Stimulated activated naive CD8-positive, alpha-beta T cell treated with anti-CD3 and anti-CD28 coated beads, Interleukin-15, Interleukin-2, amounts not matched to agents 100 ng/mL and 50 ng/mL, for 24 hours (primary cell): ENCODE measurements around the gene CCDC12.

Experiments used
- H3K27ac Mint-ChIP-seq: one replicate; pipeline ENCODE4 v1.8.0; 2021; ENCODE audit warnings: mild to moderate bottlenecking, mixed read lengths
- H3K27me3 Mint-ChIP-seq: one replicate; pipeline ENCODE4 v1.8.0; 2021; ENCODE audit warnings: mixed read lengths
- H3K36me3 Mint-ChIP-seq: one replicate; pipeline ENCODE4 v1.8.0; 2021; ENCODE audit warnings: low read depth, mixed read lengths
- H3K4me1 Mint-ChIP-seq: one replicate; pipeline ENCODE4 v1.8.0; 2021; ENCODE audit warnings: low read depth, mixed read lengths
- H3K4me3 Mint-ChIP-seq: one replicate; pipeline ENCODE4 v1.8.0; 2021; ENCODE audit warnings: mild to moderate bottlenecking, mixed read lengths
- H3K9me3 Mint-ChIP-seq: one replicate; pipeline ENCODE4 v1.8.0; 2021; ENCODE audit warnings: mixed read lengths

Gene CCDC12

DNA sequence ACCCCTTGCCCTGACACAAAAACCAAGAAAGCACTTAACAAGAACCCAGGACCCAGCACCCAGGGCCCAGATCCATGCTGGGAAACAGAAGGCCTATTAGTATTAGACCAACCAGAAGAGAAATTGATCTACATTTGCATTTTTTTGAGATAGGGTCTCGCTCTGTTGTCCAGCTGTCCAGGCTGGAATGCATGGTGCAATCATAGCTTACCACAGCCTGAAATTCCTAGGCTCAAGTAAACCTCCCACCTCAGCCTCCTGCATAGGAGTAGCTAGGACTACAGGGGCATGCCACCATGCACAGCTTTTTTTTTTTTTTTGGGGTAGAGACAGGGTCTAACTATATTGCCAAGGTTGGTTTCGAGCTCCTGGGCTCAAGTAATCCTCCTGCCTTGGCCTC is 26.4 kb downstream of the CCDC12 start:
- Mint-ChIP-seq H3K9me3 (no peaks in the 10 kb centered on the region), H3K27ac (no peak overlapping the region)

DNA sequence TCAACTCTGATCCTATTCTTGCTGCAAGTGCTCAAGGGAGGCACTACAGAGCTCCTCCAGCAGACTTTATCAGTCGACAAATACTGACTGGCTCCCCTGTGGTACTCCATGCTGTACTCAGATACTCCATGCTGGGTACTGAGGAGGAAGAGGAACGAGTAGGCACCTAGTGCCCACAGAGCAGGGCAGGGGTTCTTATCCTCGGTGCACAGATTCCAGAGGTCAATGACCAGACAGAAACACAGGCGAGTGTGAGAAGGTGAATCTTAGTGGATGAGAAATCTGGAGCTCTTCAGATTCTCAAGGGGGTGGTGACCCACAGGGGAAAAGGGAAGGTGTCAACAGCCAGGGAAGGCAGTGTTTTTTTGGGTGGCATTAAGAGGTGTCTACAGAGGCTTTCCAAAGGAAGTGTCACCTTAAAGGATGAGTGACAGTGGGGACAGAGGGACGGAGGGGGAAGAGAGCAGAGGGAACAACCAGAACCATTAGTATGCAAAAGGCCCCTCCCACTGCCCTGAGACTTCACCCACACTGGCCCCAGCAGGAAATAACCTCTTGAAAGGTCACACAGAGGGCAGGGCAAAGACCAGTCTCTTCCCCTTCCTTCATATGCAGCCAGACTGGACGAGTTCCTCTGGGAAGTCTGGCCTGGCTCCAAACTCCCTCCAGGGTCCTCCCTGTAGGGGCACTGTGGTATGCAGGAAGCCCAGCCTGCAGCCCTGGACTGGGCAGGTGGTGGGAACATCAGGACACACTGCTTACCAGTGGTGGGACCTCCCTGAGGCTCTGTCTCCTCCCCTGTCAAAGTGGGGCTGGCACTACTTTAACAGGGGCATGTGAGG is 27.5 kb downstream of the CCDC12 start:
- peak overlapping the region; percentile 65 for H3K4me3 Mint-ChIP-seq
- H3K27me3 Mint-ChIP-seq, result no peaks in the 10 kb centered on the region
- peaks cover 96% of the 10 kb centered on the region for H3K4me1 Mint-ChIP-seq
- H3K9me3 Mint-ChIP-seq, result no peaks in the 10 kb centered on the region
- peaks cover 48% of the 10 kb centered on the region for H3K36me3 Mint-ChIP-seq
- H3K27ac Mint-ChIP-seq, result peak overlapping the region; percentile 92

More for the DNA sequence above, 26.4 kb downstream of the CCDC12 start:
- H3K36me3 Mint-ChIP-seq, result peaks cover 57% of the 10 kb centered on the region
- H3K27me3 Mint-ChIP-seq, result no peaks in the 10 kb centered on the region
- H3K4me3 Mint-ChIP-seq, result no peak overlapping the region
- H3K4me1 Mint-ChIP-seq, result peaks cover 97% of the 10 kb centered on the region

DNA sequence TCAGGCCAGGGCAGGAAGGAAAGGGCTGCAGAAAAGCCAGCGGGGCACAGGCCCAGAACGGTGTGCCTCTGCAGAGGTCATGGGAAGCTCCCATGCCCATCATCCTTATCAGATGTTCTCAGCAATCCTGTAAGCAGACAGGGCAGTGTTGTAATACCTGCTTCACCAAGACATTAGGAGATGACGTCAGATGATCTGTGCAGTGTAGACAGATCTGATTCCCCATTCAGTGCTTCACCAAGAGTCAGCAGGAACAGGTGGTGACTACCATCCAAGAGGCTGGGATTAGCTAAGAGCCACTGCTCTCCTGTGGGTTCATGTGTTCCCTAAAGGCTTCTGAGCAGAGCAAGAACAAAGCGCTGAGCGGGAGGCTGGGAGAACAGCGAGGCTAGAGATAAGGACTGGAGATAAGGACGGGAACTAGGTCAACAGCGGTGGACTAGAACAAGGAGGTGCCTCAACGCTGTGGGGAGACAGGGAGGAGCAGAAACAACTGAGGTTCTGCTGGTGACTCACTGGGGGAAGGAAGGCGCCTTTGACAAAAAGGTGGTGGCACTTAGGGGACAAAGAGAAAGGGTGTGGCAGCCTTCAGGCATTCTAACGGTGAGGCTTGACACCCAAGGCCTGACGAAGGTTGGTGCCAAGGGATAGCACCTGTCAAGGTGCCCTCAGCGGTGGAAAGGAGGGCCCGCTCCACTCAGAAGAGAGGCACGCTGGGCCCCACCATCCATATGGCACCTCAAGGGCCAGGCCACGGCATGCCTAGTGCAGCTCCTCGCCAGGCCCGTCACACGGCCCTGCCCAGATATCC is 28.4 kb downstream of the CCDC12 start:
- H3K9me3 Mint-ChIP-seq, result no peaks in the 10 kb centered on the region
- peak overlapping the region; percentile 92 for H3K27ac Mint-ChIP-seq
- peaks cover 92% of the 10 kb centered on the region for H3K4me1 Mint-ChIP-seq
- H3K36me3 Mint-ChIP-seq, result peaks cover 48% of the 10 kb centered on the region
- no peaks in the 10 kb centered on the region for H3K27me3 Mint-ChIP-seq
- H3K4me3 Mint-ChIP-seq, result peak overlapping the region; percentile 65

DNA sequence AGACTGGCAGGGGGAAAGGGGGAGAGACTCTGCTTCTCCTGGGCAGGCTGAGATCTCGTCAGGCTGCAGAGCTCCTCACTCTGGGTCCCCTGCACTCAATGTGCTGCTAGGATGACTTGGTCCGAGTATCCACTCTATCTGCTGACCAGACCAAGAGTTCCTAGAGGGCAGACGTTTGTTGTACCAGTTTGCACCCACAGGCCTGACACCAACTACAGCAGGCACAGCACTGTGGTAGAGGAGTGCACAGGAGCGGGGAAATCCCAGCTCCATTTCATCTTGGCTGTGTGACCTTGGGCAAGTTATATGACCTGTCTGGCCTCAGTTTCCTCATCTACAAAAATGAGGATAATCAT is 29.0 kb downstream of the CCDC12 start:
- peaks cover 88% of the 10 kb centered on the region for H3K4me1 Mint-ChIP-seq

DNA sequence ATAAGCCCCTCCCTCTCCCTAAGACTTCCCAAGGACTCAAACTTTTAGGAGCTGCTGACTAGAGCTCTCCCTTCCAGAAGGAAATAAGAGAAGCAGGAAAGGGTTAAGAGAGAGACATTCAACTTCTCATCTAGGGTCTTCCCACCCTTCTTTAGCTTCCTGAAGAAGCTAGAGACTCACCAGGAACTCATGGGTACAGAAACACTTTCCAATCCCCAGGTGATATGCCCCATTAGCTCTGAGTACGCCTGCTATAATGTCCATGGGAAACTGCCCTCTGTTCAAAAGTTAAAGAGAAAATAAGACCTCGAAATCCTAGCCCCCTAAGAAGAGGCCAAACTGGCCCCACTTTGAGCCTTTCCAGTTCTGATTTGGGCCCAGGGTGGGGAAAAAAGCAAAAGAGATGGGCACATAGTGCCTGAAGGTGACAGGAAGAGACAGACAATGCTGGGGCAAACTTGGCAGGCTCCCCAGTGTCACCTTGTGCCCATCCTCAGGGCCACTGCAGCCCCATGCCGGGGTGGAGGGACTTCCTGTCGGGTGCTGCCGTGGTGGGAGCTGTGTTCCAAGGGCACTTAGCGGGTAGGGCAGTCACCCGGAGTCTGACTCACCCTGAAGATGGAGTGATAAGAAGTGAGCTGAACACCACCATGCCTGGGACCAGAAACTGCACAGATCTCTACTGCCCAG is 29.5 kb downstream of the CCDC12 start:
- Mint-ChIP-seq H3K27me3 (no peaks in the 10 kb centered on the region), H3K36me3 (peaks cover 44% of the 10 kb centered on the region), H3K4me3 (peak overlapping the region; percentile 65), H3K9me3 (no peaks in the 10 kb centered on the region), H3K4me1 (peaks cover 88% of the 10 kb centered on the region), H3K27ac (peak overlapping the region; percentile 92)

More for the DNA sequence above, 29.0 kb downstream of the CCDC12 start:
- Mint-ChIP-seq H3K36me3 (peaks cover 44% of the 10 kb centered on the region), H3K27ac (peak overlapping the region; percentile 92), H3K9me3 (no peaks in the 10 kb centered on the region), H3K27me3 (no peaks in the 10 kb centered on the region), H3K4me3 (peak overlapping the region; percentile 65)

DNA sequence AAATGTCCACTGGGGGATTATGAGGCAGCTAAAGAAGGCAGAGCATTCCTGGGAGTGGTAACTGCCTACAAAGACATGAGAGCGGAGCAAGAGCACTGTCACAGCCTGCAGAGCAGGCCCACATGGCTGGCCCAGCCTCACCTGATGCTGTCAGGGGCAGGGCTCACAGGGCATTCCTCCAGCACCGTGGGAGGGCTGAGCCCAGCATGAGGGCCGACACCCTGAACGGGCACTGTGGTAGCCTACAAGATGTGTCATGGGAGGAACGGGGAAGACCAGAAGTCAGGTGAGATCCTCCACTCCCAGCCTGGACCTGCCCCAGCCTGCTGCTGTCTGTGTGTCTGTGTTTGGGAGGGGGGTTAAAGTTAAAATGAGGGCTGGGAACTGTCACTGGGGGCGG is 30.1 kb downstream of the CCDC12 start:
- H3K9me3 Mint-ChIP-seq, result no peaks in the 10 kb centered on the region
- no peaks in the 10 kb centered on the region for H3K27me3 Mint-ChIP-seq
- no peak overlapping the region for H3K4me3 Mint-ChIP-seq
- peak overlapping the region; percentile 38 for H3K27ac Mint-ChIP-seq
- peaks cover 84% of the 10 kb centered on the region for H3K4me1 Mint-ChIP-seq
- peaks cover 41% of the 10 kb centered on the region for H3K36me3 Mint-ChIP-seq

DNA sequence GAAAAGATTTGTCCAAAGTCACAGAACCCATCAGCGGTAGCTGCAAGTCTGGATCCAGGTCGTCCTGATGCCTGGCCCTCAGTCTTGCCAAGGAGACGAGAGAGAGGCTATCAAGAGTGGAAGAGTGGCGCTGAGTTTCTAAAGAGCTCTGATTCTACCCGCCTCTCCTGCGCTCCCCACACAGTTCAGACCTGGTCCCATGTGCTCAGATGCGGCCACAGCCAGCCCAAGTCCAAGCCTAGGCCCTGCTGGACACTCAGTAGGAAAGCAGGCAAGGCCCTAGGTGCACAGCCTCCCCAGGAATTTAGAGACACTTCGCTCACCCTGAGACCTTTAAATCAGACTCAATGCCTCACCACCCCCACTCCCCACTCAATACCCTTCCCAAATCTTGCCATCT is 32.4 kb downstream of the CCDC12 start:
- peaks cover 80% of the 10 kb centered on the region for H3K4me1 Mint-ChIP-seq
- peaks cover 48% of the 10 kb centered on the region for H3K36me3 Mint-ChIP-seq
- H3K27me3 Mint-ChIP-seq, result no peaks in the 10 kb centered on the region
- peak overlapping the region; percentile 71 for H3K27ac Mint-ChIP-seq
- no peaks in the 10 kb centered on the region for H3K9me3 Mint-ChIP-seq
- H3K4me3 Mint-ChIP-seq, result no peak overlapping the region

DNA sequence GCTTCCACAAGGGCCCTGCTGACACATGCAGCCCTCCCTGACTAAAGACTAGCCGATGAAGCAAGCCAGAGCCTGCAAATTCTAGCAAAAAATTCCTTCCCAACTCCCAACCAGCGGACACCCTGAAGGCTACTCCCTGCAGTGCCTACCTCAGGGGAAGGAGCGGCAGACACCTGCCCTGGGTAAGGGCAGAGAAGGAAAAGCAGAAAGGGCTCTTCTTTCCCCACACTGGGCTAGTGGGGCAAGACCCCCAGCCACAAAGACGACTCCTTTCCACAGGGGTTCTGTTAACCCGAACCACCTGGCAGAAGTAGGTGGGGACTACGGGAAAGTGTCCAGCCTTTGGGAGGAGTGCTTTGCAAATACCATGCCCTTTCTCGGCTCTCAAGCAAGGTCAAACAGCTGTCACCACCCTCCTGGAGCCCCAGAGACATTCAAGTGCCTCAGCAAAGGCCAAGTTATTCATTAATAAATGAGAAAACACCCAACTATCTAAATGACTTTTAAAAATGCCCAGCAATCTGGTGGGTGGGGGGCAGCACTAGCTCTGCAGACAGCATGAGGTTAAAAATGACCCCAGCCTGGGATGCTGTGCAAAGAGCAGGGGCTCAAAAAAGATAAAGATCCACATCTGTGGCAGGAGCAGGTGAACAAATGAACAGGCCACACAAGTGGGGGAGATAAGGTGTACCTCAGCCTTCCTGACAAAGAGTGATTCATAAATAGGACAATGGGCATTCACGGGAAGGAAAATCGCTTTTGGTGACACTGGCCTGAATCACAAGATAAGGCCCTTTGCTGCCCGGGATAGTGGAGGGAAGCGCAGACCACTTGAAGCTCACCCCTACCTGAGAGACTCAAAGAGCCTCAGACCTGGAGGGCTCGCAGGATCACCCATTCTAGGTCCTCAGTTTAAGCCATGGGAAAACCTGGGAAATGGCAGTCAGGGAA is 33.0 kb downstream of the CCDC12 start:
- no peaks in the 10 kb centered on the region for H3K9me3 Mint-ChIP-seq
- no peak overlapping the region for H3K4me3 Mint-ChIP-seq
- no peaks in the 10 kb centered on the region for H3K27me3 Mint-ChIP-seq
- H3K4me1 Mint-ChIP-seq, result peaks cover 79% of the 10 kb centered on the region
- H3K36me3 Mint-ChIP-seq, result peaks cover 51% of the 10 kb centered on the region
- H3K27ac Mint-ChIP-seq, result no peak overlapping the region

DNA sequence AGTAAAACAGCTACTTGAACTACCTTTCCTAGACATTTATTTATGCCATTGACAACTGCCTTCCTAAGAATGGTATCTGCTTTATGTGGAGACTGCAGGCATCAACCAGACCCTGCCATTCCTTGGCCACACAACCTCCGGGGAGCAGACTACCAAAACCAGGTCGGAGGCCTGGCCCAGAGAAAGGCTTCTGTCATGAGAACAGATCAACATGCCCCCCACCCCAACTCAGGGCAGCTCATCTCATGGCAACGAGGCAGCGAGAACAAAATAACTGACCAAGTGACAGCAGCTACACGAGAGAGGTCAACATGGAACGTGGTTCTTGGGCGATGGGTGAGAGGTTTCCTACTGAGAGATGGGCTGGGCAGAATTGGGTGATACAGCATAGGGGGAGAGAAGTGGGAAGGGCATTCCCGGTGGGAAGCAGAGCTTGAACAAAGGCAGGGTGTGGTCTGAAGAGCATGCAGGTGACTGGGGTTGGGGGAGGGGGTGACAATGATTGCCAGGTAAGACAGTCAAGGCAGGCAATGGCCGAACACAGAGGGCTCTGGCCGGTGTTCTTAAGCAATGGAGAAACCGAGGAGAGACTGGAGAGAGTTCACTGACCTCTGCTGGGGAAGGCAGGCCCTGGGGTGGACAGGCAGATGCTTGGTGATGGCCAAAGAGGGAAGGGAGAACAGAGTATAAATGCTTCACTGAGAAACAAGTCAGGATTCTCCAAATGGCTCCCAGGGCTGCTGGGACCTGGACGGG is 33.9 kb downstream of the CCDC12 start:
- Mint-ChIP-seq H3K27ac (no peak overlapping the region), H3K27me3 (no peaks in the 10 kb centered on the region), H3K36me3 (peaks cover 52% of the 10 kb centered on the region), H3K4me1 (peaks cover 78% of the 10 kb centered on the region), H3K9me3 (no peaks in the 10 kb centered on the region), H3K4me3 (no peak overlapping the region)

DNA sequence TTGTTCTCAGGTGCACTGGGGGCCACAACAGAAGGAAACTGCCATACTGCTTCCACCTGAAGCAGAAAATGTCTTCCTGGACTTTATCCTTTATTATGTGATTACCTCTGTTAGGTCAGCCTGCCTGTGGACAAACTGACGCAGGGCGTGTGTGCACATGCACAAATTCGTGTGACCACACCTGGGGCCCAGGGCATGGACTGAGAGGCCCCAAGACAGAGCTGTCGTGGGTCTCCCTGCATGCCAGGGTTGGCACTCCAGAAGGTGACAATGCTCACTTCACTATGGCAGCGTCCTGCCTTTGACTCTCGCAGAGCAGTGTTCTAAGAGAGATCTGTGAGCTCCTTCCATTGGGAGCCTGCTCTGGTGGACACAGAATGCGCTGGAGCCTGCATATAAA is 34.5 kb downstream of the CCDC12 start:
- H3K9me3 Mint-ChIP-seq, result no peaks in the 10 kb centered on the region
- H3K4me3 Mint-ChIP-seq, result no peak overlapping the region
- H3K4me1 Mint-ChIP-seq, result peaks cover 74% of the 10 kb centered on the region
- H3K27me3 Mint-ChIP-seq, result no peaks in the 10 kb centered on the region
- peaks cover 49% of the 10 kb centered on the region for H3K36me3 Mint-ChIP-seq
- H3K27ac Mint-ChIP-seq, result no peak overlapping the region

DNA sequence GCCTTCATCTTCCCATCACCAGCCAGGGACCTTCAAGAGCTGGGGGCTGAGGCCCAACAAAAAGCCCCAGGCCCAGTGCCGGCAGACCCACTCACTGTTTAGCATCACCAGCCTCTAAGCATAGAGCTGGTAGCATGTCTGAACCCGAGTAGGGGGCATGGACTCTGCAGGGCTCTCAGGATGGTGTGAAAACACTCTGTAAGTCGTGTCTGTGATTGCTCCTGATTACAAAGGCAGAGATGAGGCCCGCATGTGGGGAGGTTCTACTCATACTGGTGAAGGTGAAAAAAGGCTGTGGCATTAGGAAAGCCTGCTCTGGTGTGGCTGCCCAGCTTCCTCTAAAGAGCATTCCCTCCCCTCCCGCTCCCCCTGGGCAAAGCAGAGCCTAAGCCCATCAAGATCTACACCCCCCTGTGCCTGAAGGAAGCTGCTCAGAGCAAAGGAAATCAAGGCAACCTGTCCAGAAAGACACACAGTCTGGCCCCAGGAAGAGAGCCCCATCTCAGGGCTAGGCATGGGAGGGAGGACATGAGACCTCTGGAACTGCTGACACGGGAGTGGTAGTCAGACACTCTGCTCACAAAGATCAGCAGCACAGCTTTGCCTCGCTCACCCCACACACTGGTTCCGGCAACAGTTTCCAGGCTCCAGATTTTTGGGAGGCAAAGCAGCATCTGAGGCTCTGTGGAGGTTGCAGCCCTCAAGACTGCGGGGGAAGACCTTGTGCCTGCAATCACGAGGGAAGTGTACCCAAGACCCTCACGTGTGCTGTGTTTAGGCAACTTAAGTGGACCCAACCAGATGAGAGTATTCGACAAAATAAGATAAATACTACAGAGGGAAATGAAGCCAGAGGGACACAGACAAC is 36.7 kb downstream of the CCDC12 start:
- Mint-ChIP-seq H3K4me3 (no peak overlapping the region), H3K36me3 (peaks cover 49% of the 10 kb centered on the region), H3K4me1 (peaks cover 71% of the 10 kb centered on the region), H3K27me3 (no peaks in the 10 kb centered on the region), H3K27ac (no peak overlapping the region), H3K9me3 (no peaks in the 10 kb centered on the region)

DNA sequence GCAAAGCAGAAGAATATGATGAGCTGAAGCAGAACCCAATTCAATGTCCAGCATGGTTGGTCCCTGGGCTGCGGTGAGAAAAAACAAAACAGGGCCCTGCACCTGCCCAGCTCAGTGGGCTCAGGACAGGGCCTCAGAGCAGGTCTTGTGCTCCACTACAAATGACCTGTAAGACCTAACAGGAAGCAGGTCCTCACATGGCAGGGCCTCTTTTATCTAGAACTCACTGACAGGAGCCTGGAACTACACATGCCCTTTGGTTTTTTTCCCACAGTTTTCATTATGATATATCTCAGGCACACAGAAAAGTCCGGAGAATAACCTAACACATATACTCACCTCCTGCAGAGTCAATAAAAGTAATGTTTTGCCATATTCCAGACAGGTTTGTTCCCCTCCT is 38.4 kb downstream of the CCDC12 start:
- H3K36me3 Mint-ChIP-seq, result peaks cover 49% of the 10 kb centered on the region
- H3K9me3 Mint-ChIP-seq, result no peaks in the 10 kb centered on the region
- no peak overlapping the region for H3K4me3 Mint-ChIP-seq
- no peaks in the 10 kb centered on the region for H3K27me3 Mint-ChIP-seq
- H3K27ac Mint-ChIP-seq, result peak overlapping the region; percentile 36
- H3K4me1 Mint-ChIP-seq, result peaks cover 73% of the 10 kb centered on the region

DNA sequence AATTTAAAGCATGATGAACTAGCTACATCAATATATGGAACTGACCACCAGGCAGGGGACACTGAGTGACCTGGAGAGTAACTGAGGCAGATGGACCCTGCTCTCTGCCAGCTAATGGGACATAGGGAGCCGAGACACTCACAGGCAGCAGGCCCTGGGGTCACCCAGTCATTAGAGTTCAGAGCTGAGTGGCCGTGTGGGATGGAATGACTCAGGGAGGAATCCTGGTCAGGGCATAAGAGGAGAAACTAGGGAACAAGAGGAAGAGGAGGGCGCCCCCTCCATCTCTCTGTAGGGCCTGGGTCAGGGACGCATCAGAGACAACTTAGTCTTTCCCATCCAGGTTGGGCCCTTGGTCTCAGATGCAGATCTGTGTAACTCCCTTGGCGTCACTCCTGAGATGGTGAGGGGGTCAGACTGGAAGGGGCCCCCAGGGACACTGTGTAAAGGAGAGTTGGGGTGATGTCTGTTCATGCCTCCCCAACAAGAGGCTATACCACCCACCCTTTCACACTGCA is 39.8 kb downstream of the CCDC12 start:
- H3K27me3 Mint-ChIP-seq, result no peaks in the 10 kb centered on the region
- H3K9me3 Mint-ChIP-seq, result no peaks in the 10 kb centered on the region
- peaks cover 76% of the 10 kb centered on the region for H3K4me1 Mint-ChIP-seq
- H3K36me3 Mint-ChIP-seq, result peaks cover 49% of the 10 kb centered on the region
- H3K4me3 Mint-ChIP-seq, result no peak overlapping the region
- H3K27ac Mint-ChIP-seq, result no peak overlapping the region
